Measurements from ENCODE around the gene CHRNA1.

The CHRNA1 gene

GRCh38 chr2:174756743-174757142, 7.5 kb downstream of the CHRNA1 start:
- DNase-seq, result no peak

- DNase-seq, result no peak
Measured at GRCh38 chr2:174753038-174753633, 11.1 kb downstream of the CHRNA1 start.

GRCh38 chr2:174752403-174753037, 11.8 kb downstream of the CHRNA1 start:
- peak; percentile 36 for DNase-seq

- DNase-seq, result peak; percentile 42
Measured at GRCh38 chr2:174750923-174751441, 13.3 kb downstream of the CHRNA1 start.

GRCh38 chr2:174749793-174750192, 14.5 kb downstream of the CHRNA1 start:
- DNase-seq, result no peak

GRCh38 chr2:174748948-174749347, 15.3 kb downstream of the CHRNA1 start:
- peak; percentile 82 for DNase-seq

GRCh38 chr2:174745142-174745541, 19.1 kb downstream of the CHRNA1 start:
- no peak for DNase-seq

- DNase-seq, result no peak
Measured at GRCh38 chr2:174744111-174744510, 20.2 kb downstream of the CHRNA1 start.

- DNase-seq, result no peak
Measured at GRCh38 chr2:174740721-174741120, 23.6 kb downstream of the CHRNA1 start.

GRCh38 chr2:174738841-174739240, 25.4 kb downstream of the CHRNA1 start:
- DNase-seq, result no peak

GRCh38 chr2:174731546-174731945, 32.7 kb downstream of the CHRNA1 start:
- no peak for DNase-seq

GRCh38 chr2:174730698-174731018, 33.6 kb downstream of the CHRNA1 start:
- DNase-seq, result no peak

GRCh38 chr2:174729797-174730697, 34.2 kb downstream of the CHRNA1 start:
- peak; percentile 66 for DNase-seq

GRCh38 chr2:174728096-174728495, 36.2 kb downstream of the CHRNA1 start:
- DNase-seq, result no peak

GRCh38 chr2:174726212-174726611, 38.1 kb downstream of the CHRNA1 start:
- no peak for DNase-seq

GRCh38 chr2:174722942-174723592, 41.2 kb downstream of the CHRNA1 start:
- no peak for DNase-seq

GRCh38 chr2:174719016-174719415, 45.3 kb downstream of the CHRNA1 start:
- DNase-seq, result no peak

- DNase-seq, result no peak
Measured at GRCh38 chr2:174718591-174718990, 45.7 kb downstream of the CHRNA1 start.

GRCh38 chr2:174717916-174718315, 46.4 kb downstream of the CHRNA1 start:
- DNase-seq, result no peak

- no peak for DNase-seq
Measured at GRCh38 chr2:174717273-174717672, 47.0 kb downstream of the CHRNA1 start.

- no peak for DNase-seq
Measured at GRCh38 chr2:174716785-174717184, 47.5 kb downstream of the CHRNA1 start.

GRCh38 chr2:174713686-174714085, 50.6 kb downstream of the CHRNA1 start:
- no peak for DNase-seq

GRCh38 chr2:174711206-174711605, 53.1 kb downstream of the CHRNA1 start:
- DNase-seq, result no peak
